Dendritic cell treated with granulocyte-macrophage colony-stimulating factor and Interleukin-4, amounts not matched to agents 40 ng/mL and 50 ng/mL, for 4 days (primary cell): ENCODE data around the gene ZNF423.
"Not testable (repeated sequence)": the region's sequence is repeated elsewhere in the genome, so short reads cannot be mapped to it uniquely, and the experiment has no call there.

ENCODE experiments used
- H3K27ac Mint-ChIP-seq: one replicate; pipeline ENCODE4 v1.8.0; 2022; ENCODE audit warnings: mild to moderate bottlenecking, mixed read lengths
- H3K27me3 Mint-ChIP-seq: one replicate; pipeline ENCODE4 v1.8.0; 2022; ENCODE audit warnings: mild to moderate bottlenecking, mixed read lengths
- H3K36me3 Mint-ChIP-seq: one replicate; pipeline ENCODE4 v1.8.0; 2022; ENCODE audit warnings: low read depth, mixed read lengths
- H3K4me1 Mint-ChIP-seq: one replicate; pipeline ENCODE4 v1.8.0; 2022; ENCODE audit warnings: low read depth, mixed read lengths
- H3K4me3 Mint-ChIP-seq: one replicate; pipeline ENCODE4 v1.8.0; 2022; ENCODE audit warnings: mild to moderate bottlenecking, moderate library complexity, mixed read lengths
- H3K9me3 Mint-ChIP-seq: one replicate; pipeline ENCODE4 v1.8.0; 2022; ENCODE audit warnings: mixed read lengths
- intact Hi-C: fragments of 100-400 bp; cut with micrococcal nuclease; formaldehyde crosslinking; loops from one replicate; pipeline ENCODE4 v1.15.0; 2022

The ZNF423 gene

DNA sequence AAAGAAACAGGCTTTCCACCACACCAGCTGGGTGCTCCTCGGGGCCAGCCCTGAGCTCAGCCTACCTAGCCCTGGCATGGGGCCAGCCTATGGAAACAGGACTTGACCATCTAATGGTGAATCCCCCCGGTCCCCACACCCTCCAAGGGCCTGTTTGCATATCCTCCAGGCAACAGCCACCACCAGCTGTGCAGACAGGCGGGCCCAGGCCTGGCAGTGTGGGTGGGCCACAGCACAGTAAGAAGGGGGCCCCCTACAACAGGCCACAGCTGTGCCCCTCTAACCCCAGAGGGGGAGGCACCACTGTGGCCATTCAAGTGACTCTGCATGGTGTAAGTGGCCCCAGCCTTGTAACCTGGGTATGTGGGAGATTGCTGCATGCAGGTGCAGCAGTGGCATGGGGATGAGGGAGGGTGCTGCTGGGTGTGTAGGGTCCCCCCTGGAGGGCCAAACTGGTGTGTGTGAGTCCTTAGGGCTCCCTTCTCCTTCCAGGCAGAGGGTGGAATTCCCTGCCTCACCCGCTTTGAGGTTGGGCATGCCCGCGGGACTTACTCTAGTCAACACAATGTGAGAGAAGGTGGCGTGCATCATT lies 334.1 kb downstream of the ZNF423 start:
- Mint-ChIP-seq H3K27ac (no peak overlapping the region), H3K9me3 (no peaks in the 10 kb centered on the region), H3K27me3 (no peaks in the 10 kb centered on the region), H3K4me1 (no peaks in the 10 kb centered on the region), H3K4me3 (no peak overlapping the region), H3K36me3 (no peaks in the 10 kb centered on the region)
- intact Hi-C loops, result no loop called here

DNA sequence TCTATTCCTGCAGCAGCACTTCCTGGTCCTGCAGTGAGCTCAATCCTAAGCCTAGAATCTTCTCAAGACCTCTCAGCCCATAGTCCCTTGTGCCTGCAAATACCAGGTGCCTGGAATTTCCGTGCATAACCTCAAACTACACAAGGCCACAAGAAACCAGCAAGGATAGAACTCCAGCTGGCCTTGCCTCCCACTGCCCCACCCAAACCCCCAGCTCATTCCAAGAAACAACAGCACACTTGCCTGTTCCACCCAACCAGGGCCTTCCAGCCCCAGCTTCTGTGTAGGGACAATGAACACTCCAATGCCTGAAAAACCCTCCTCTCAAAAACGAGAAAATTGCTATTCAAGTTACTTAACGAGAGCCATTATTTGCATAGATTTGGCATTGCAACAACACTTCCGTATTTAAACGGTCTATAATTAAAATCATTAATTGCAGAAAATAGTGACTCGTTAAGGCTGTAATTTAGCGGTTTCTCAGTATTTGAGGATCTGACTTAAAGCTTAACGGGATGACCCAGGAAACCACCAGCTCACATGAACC lies 335.3 kb downstream of the ZNF423 start:
- Mint-ChIP-seq H3K36me3 (no peaks in the 10 kb centered on the region), H3K4me1 (no peaks in the 10 kb centered on the region), H3K27ac (no peak overlapping the region), H3K9me3 (no peaks in the 10 kb centered on the region), H3K4me3 (no peak overlapping the region), H3K27me3 (no peaks in the 10 kb centered on the region)
- intact Hi-C loops, result no loop called here

GRCh38 chr16:49519741-49520140 lies 336.2 kb downstream of the ZNF423 start:
- H3K9me3 Mint-ChIP-seq, result no peaks in the 10 kb centered on the region
- H3K4me1 Mint-ChIP-seq, result no peaks in the 10 kb centered on the region
- H3K27ac Mint-ChIP-seq, result no peak overlapping the region
- no peaks in the 10 kb centered on the region for H3K36me3 Mint-ChIP-seq
- intact Hi-C loops, result no loop called here
- no peak overlapping the region for H3K4me3 Mint-ChIP-seq
- no peaks in the 10 kb centered on the region for H3K27me3 Mint-ChIP-seq

DNA sequence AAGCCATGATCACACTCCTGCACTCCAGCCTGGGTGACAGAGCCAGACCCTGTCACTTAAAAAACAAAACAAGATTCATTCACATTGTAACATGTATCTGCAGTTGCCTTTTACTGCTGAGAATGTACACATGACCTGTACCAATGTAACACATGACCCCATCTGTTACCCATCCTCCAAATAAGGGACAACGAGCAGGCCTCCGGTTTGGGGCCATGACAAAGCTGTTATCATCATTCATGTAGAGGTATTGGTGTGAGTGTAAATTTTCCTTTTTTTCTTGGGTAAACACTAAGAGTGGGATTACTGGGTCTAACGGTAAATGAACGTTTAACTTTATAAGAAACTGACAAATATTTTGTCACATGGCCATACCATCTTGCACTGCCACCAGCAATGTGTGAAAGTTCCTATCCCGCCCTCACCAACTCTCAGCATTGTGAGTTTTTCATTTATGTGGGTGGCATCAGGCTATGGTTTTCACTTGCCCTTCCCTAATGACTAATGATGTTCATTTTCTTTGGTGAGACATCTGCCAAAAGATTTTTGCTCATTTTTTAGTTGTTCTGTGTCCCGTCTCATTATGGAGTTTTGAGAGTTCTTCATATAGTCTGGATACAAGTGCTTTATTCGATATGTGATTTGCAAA lies 336.8 kb downstream of the ZNF423 start:
- Mint-ChIP-seq H3K4me1 (no peaks in the 10 kb centered on the region), H3K4me3 (no peak overlapping the region), H3K36me3 (no peaks in the 10 kb centered on the region), H3K9me3 (no peaks in the 10 kb centered on the region), H3K27ac (no peak overlapping the region), H3K27me3 (no peaks in the 10 kb centered on the region)
- intact Hi-C loops, result no loop called here

- no peaks in the 10 kb centered on the region for H3K27me3 Mint-ChIP-seq
- no peaks in the 10 kb centered on the region for H3K36me3 Mint-ChIP-seq
- H3K27ac Mint-ChIP-seq, result no peak overlapping the region
- no peak overlapping the region for H3K4me3 Mint-ChIP-seq
- no peaks in the 10 kb centered on the region for H3K4me1 Mint-ChIP-seq
- no peaks in the 10 kb centered on the region for H3K9me3 Mint-ChIP-seq
- intact Hi-C loops, result no loop called here
These were observed 339.4 kb downstream of the ZNF423 start for GRCh38 chr16:49516382-49517036.

- Mint-ChIP-seq H3K27ac (no peak overlapping the region), H3K4me3 (no peak overlapping the region), H3K4me1 (no peaks in the 10 kb centered on the region), H3K9me3 (no peaks in the 10 kb centered on the region), H3K36me3 (no peaks in the 10 kb centered on the region), H3K27me3 (no peaks in the 10 kb centered on the region)
- intact Hi-C loops, result no loop called here
These were observed 340.1 kb downstream of the ZNF423 start for GRCh38 chr16:49515861-49516260.

DNA sequence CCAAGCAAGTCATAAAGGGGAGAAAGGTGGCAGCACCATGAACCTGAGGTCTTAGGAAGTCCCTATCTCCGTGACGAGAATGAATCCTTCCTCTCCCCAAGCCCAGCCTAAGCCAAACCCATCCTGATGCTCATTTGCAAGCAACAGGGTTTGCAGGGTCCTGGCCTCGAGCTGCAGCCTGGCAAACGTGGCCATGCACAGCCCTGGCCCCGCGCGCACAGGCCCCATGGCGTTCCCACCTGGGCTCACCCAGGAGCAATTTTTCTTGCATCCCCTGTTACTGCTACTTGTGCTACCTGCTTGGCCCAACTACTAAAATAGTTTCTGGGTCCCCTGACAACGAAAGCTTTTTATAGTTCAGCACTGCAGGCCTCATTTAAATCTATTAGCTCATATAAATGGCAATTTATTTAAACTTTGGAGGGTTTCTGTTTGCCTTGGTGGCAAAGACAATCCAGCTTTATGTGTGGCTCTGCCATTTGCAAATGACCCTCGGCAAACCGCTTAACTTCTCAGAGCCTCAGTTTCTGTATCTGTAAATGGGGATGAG lies 340.8 kb downstream of the ZNF423 start:
- Mint-ChIP-seq H3K27me3 (no peaks in the 10 kb centered on the region), H3K4me1 (no peaks in the 10 kb centered on the region), H3K36me3 (no peaks in the 10 kb centered on the region), H3K9me3 (no peaks in the 10 kb centered on the region), H3K4me3 (no peak overlapping the region), H3K27ac (no peak overlapping the region)
- intact Hi-C loops, result no loop called here

GRCh38 chr16:49514073-49514980 lies 341.6 kb downstream of the ZNF423 start:
- H3K36me3 Mint-ChIP-seq, result no peaks in the 10 kb centered on the region
- no peaks in the 10 kb centered on the region for H3K27me3 Mint-ChIP-seq
- no peak overlapping the region for H3K27ac Mint-ChIP-seq
- intact Hi-C loops, result loop anchor here (5.0 kb wide), 1 partner anchor 78 kb away; no protein-coding TSS in a partner anchor
- no peaks in the 10 kb centered on the region for H3K9me3 Mint-ChIP-seq
- no peak overlapping the region for H3K4me3 Mint-ChIP-seq
- no peaks in the 10 kb centered on the region for H3K4me1 Mint-ChIP-seq

GRCh38 chr16:49513040-49513439 lies 342.9 kb downstream of the ZNF423 start:
- intact Hi-C loops, result loop anchor here (5.0 kb wide), 1 partner anchor 79 kb away; no protein-coding TSS in a partner anchor
- H3K27ac Mint-ChIP-seq, result no peak overlapping the region
- no peaks in the 10 kb centered on the region for H3K36me3 Mint-ChIP-seq
- H3K4me1 Mint-ChIP-seq, result no peaks in the 10 kb centered on the region
- no peak overlapping the region for H3K4me3 Mint-ChIP-seq
- no peaks in the 10 kb centered on the region for H3K27me3 Mint-ChIP-seq
- H3K9me3 Mint-ChIP-seq, result no peaks in the 10 kb centered on the region

DNA sequence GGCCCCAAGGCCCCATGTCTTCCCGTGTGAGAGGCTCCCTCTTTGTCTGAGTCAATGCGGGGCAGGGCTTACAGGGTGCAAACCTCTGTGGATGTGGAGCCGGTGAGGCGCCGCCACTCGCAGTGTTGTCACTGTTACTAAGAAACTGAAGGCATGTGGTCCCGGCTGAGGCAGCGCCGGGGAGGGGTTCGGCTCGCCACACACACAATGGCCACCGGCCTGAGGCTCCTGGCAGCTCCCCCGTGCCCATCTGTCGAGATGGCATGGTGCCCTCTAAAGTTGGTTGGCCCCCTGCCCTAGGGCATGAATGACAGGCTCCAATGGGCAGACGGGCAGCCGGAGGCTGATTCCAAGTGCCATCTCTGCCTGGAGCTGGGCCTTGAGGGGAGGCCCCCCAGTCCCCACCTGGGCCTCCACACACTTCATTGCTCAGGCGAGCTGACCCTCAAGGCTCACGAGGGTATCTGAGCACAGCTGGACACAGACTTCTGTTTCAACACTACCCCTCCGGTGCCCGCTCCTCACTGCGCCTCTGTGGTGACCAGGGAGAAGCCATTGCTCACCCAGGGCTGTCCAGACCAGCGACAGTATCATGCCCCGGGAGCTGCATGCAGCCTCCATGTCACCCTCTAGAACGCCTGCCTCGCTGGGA lies 345.1 kb downstream of the ZNF423 start:
- no peak overlapping the region for H3K4me3 Mint-ChIP-seq
- no peaks in the 10 kb centered on the region for H3K9me3 Mint-ChIP-seq
- intact Hi-C loops, result loop anchor here (5.0 kb wide), 1 partner anchor 82 kb away; no protein-coding TSS in a partner anchor
- H3K36me3 Mint-ChIP-seq, result no peaks in the 10 kb centered on the region
- H3K27ac Mint-ChIP-seq, result no peak overlapping the region
- no peaks in the 10 kb centered on the region for H3K27me3 Mint-ChIP-seq
- H3K4me1 Mint-ChIP-seq, result no peaks in the 10 kb centered on the region

DNA sequence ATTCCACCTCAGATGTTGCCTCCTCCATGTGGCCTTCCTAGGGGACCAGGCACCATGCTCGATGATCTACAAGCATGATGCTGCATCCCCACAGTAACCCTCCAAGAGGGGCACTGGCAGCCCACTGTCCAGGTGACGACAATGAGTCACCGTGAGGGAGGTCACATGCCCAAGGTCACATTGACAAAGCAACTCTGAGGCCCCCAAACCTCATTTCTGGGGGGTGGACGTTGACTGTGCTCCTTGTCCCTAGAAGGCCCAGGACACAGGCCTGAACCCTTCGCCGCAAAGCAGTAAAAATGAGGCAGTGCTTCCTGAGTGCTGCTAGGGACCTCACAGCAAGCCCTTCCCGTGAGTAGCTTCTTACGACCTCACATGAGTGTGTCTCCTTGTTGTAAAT lies 345.8 kb downstream of the ZNF423 start:
- H3K4me1 Mint-ChIP-seq, result no peaks in the 10 kb centered on the region
- H3K9me3 Mint-ChIP-seq, result no peaks in the 10 kb centered on the region
- no peaks in the 10 kb centered on the region for H3K36me3 Mint-ChIP-seq
- no peak overlapping the region for H3K27ac Mint-ChIP-seq
- intact Hi-C loops, result loop anchor here (5.0 kb wide), 1 partner anchor 82 kb away; no protein-coding TSS in a partner anchor
- no peak overlapping the region for H3K4me3 Mint-ChIP-seq
- no peaks in the 10 kb centered on the region for H3K27me3 Mint-ChIP-seq

GRCh38 chr16:49506058-49507013 lies 349.6 kb downstream of the ZNF423 start:
- H3K27me3 Mint-ChIP-seq, intact Hi-C loops, H3K4me3 Mint-ChIP-seq, H3K36me3 Mint-ChIP-seq, H3K27ac Mint-ChIP-seq, H3K9me3 Mint-ChIP-seq: not testable (repeated sequence)
- H3K4me1 Mint-ChIP-seq, result peaks cover 16% of the 10 kb centered on the region
